Measurements from ENCODE around the gene SPACA7.

Gene SPACA7

DNA sequence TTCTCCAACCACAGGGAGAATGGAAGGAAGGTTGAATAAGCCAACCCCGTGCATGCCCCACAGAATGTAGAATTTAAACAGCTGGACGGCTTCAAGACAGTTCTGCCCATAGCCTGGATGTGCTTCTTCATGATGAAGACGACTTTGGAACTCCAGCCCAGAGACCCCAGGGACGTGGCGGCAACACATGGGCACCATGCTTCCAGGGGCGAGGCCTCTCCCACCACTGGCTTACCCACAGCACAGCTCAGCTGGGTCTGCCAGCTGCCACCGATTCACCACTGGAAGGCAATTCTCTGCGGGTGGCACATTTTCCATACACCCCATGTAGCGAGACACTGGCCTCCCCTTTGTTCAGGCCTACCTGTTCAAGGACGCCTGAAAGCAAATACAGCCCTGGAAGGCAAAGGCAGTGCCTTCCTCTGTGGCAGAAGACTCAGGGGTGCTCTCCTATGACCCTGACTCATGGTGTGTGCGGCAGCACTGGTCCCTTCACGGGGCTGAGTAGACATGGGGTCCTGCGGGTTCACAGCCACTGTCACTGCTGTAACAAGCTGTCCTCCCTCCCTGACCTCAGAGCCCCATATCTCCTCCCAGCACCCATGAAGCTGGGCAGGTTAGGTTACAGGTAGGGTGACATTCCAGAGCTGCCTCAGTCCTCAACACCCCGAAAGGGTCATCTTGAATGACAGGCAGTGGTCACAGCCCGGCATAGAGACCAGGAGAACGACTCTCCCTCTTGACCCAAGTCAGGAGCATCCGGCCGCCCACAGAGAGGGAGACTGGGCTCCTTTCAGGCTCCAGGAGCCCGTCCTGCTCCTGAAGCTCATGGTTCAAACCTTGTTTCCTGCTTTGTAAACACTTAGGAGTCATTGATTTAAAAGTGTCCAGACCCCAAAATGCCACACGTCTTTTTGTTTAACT lies 72.7 kb downstream of the SPACA7 start:
- no peak for DNase-seq

DNA sequence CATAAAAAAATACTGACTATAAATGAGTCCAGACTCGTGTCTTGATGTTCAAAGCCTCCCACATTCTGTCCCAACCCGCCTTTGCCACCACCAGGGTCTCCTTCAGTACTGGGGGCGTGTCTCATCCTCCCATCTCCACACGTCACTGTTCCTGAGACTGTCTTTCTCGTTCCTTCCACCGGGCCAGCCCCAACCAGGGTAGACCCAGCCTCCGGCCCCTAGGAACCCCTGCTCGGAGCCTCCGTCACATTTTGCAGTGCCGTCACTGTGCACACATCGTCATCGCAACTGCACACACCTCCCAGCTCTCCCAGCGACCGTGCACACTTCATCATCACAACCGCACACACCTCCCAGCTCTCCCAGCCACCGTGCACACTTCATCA lies 73.4 kb downstream of the SPACA7 start:
- DNase-seq = no peak

DNA sequence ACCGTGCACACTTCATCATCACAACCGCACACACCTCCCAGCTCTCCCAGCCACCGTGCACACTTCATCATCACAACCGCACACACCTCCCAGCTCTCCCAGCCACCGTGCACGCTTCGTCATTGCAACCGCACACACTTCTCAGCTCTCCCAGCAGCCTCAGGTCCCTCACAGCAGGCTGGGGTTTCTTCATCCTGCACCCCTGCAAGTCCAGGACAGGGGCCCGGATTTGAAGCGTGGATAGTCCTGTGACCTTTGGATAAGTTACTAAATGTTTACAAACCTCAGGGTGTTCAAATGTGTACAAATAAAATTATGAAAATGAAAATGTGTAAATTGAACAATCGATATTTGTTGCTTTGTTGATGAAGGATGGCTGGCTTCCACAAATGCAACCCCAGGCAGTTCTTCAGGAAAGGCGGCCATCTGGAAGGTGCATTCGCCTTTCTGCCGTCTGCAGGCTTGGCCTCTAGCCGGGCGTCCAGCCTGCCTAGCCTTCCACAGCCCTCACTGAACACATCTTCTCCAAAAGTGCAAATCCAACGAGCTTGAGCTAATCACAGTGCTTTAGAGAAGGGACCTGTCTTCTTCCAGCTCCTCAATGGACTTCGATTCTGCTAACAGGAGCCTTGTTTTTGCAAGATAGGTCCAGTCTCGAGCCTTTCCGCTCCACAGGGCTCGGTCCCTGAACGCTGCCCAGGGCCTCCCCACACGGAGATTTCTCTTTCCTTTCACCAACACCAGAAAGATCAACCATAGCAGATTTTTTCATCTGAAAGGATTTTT lies 74.2 kb downstream of the SPACA7 start:
- no peak for DNase-seq

DNA sequence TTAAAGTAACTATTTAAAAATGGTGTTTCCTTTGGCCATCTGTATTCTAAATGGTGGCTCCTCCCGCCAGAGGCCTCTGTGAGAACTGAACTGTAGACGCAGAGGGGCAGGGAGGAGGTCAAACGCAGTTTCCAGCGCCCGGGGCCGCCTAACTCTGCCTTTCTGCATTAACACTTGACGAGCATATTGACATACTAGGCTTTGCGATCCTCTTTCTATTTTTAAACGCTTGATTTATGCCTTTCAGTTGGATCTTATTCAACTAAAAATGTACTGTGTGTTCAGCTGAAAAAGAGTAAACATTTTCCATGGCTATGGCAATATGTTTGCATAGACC lies 74.7 kb downstream of the SPACA7 start:
- no peak for DNase-seq

DNA sequence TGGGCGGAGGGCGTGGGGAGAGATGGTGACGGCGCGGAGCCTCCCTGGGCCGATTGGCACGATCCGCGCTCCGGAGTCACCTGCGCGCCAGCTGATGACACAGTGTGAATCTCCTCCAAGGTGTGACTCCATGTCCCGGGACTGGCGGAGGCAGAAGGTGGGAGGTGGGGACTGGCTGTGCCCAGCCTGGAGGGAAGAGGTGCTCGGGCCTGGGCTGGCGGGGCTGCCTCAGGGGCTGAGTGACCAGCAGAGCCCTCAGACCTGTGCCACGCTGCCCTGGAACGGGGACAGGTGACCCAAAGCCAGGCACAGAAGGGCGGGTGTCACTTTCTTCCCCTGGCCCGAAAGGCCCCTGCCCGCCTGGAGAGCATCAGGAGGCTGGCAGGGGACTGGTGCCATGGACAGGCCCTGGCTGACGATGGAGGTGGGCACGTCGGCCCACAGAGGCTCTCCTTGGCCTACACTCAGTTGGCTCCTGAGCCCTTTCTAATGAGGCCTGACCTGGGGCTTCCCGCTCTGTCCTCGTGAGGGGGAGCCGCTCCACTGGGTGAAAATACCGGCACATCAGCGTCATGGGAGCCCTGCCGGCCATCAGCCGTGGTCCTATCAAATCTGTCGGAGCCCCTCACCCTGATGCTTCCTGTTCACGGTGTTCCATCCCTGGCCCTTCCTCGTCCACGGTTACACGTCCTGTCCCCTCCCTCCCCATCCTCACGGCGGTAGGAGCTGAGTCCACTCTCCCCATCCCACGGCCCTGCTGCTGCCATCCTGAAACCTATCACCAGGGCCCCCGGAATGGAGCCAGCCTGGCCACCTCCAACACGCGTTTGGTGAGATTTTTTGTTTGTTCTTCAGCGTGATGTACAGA lies 75.6 kb downstream of the SPACA7 start:
- DNase-seq = no peak

DNA sequence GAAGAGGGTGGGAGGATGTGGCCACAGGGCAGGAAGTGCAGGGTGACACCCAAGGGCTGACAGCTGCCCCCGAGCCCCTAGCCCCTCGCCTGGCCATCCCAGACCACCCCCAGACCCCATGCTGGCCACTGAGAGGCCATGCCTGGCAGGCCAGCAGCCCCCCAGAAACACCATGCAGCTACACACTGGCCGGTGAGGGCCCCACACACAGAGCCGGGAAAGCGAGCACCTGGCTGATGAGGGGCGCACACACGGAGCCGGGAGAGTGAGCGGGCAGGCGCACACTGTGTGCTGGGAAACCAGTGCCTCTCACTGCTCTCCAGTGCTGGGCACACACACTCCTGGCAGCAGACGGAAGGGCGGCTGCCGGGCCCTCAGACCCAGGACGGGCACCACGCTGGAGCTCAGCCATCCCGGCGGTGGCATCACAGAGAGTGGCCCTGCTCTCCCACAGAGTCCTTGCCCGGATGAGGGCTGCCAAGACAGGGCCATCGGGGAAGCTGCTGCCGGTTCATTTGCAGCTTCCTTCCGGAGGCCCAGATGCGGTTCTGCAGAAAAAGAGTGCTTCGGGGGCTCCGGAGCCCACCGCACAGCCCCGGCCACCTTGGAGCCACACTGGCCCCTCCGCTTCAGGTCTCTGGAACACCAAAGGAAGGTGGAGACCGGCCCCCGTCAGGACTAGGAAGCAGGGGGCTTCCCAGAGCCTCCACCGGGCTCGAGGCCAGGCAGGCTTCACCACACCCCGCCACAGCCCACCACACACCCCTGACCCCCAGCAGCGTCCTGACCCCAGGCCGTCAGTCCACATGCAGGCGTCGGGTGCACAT lies 76.4 kb downstream of the SPACA7 start:
- DNase-seq = no peak

DNA sequence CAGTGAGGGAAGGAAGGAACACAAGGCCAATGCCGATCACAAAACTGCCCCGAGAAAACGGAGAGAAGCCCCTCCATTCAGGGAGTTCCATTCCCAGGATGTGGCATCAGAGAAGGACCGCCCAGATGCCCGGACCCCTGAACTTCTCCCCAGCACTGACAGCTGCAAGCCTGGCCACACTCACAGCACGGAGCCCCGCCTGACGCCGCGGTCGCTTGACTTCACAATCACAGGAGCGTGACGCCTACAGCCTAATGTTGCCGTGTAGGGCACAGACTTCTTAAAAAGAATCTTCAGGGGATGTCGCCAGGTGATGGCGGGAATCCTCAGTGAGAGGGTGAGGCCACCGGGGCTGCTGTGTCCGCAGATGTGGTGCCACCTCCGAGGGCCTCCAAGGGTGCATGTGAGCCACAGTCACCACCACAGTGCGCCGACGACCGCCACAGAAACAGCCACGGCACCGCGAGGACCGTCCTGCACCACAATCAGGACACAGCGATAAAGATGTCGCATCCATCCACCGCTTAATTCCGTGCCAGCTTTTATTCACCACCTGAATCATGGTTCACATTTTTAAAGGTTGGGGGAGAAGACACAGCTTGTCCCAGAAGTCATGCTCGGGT lies 77.2 kb downstream of the SPACA7 start:
- DNase-seq = no peak

DNA sequence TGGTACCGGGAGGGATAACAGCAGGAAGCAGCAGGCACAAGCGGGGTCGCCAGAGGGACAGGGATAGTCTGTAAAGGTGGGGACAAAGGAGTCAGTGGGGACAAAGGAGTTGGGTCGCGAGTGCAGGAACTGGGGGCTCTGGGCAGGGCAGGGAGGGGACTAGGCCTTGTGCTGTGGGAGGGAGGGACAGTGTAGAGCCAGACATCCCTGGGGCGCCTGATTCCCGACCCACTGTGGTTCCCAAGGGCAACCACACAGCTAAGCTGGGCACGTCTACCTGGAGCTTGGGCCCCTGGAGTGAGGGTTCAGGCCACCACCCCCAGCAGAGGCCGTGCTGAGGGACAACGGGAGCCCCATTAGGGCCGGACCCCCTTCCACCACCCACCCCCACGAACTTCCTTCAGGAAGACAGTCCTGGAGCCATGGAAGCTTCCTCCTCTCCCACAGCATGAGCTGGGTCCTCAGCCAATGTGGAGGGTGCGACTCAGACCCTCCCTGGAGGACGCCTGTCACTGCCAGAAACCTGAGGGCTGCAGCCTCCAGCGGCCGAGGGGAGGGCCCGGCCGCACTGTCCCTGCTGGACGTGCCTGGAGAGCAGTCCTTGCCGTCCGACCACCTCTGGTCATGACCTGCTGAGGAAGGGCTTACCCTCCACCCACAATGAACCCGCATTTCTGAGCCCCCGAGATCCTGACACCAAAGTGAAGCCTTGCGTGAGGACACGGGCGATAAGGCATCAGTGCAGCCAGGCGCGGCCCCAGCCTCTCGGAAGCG lies 77.9 kb downstream of the SPACA7 start:
- DNase-seq = no peak

DNA sequence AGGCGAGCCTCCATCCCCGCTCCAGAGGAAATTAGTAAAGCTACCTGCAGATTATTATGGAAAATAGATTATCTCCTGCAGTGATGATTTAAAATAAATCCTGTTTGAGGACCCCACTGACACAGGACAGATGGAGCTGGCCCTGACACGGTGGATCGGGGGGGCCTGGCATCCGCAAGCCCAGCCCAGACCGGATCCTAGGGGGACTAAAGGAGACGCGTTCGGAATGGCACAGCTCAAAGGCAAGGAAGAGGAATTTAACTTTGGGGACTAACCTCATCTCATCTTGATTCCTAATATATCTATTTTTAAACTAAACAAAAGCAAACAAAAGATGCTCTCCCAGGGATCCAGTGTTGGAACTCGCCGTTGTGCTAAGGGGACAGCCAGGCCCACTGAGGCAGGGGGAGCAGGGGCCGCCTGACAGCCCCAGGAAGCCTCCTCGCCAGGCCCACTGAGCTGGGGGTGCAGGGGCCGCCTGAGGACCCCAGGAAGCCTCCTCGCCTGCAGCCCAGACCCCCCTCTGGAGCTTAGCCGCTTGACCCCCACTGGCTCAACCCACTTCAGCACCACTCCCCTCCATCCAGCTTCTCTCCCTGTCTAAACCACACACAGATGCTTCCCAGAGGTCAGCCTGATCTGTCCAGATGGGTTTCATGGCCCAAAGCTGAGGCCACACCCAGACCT lies 78.6 kb downstream of the SPACA7 start:
- no peak for DNase-seq

DNA sequence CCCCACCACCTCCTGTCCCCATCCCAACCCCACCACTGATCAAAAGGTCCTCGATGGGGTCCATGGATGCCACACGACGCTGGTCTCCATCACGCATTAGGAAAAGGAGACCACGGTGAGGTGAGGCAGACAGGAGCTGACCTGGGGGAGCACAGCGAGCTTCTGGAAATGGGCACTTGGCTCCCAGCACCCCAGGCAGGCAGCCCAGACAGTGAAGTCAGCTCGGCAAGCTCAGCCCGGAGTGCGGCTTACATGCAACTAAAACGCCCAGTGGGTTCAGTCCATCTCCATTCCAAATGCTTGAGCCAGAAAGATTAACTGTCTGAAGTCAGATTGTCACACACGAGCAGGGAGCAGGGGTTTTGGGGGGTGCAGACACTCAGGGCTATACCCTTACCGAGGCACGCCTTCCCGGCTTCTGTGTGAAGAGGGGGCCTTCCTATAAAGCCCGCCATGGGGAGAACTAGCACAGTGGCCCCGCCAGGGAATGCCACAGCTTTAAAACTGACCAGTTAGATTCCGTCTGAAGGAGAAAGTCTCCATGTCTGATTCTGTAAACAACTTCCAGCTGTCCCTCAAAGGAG lies 79.4 kb downstream of the SPACA7 start:
- DNase-seq = no peak

DNA sequence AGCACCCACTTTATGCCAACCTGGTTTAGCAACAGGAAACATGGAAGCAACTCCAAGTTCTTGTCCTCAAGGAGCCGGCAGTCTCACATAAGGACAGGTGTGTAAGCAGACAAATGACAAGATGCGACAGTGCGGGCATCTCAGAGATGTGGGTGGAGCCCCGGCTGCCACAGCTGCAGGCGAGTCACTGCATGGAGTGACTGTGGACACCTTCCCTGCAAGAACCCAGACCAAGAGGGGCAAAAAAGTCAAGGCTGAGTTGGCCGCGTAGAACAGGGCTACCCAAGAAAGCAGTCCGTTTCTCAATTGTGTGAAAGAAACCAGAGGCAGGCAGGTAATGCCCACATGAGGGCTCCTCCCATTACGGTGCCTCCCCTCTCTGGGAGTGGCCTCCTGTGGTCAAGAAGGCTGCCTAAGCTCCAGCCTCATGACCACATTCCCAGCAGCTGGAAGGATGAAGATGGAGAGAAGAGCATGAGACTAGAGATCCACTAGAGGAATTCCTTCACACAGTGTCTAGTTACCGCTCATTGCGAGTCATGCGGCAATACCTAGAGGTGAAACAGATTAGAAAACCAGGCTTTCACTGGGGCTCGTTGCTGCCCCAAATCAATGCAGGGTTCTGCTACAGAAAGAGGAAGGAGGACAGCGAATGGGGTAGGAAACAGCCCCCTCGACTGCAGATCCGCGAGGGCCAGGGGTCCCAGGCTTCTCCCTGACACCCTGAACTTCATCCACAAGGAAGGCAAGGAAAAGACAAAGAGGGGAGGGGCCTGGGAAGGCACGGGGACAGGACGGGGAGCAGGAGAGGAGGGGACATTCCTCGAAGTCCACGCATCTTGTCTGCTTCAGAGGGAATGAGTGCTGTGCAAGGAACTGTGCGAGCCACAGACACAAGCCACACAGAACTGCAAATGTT lies 80.2 kb downstream of the SPACA7 start:
- DNase-seq = no peak

DNA sequence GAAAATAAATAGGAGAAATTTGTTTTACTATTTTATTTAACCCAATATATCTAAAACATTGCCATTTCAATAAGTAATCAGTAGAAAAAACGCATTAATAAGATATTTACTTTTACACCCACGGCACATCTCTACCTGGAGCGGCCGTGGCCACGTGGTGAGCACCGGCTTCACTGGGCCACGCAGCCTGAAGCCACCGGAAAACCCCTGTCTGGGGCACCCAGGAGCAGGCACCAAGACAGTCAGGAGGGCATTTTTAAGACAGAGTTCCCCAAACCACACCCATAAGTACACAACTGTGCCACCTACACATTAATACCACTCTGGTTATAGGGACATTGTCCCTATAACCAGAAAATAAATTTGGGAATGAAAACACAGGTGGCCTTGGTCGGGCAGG lies 80.9 kb downstream of the SPACA7 start:
- no peak for DNase-seq

DNA sequence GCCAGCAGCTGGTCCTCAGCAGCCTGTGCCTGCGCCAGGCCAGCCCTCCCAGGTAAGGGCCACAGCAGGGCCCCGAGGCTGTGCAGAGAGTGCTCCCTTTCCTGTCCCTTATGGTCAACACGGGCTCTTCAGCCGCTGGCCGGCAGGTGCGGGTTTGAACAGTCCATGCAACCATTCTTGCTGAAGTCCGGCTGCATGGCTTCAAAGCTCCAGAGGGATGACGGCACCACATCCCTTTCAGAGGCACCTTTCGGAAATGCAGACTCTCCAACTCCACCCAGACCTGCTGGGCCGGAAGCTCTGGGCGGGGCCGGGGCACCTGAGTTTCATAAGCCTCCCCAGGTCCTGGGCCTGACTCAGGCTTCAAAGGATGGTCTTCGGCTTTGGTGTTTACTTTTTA lies 81.3 kb downstream of the SPACA7 start:
- DNase-seq = no peak

DNA sequence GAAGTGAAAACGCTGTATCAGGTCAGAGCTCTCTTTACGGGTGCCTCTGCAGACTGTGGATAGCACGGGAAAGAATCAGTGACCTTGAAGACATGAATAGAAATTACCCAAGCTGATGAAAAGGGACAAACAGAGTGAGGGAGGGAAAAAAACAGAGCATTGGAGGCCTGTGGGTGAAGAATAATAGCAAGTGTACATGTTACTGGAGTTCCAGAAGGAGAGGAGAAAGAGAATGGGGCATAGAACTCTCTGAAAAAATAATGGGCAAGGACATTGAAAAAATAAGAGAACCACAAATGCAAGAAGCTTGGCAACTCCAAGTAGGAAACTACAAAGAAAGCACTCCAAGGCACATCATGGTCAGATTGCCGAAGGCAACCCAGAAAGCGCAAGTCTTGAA lies 86.3 kb downstream of the SPACA7 start:
- no peak for DNase-seq

DNA sequence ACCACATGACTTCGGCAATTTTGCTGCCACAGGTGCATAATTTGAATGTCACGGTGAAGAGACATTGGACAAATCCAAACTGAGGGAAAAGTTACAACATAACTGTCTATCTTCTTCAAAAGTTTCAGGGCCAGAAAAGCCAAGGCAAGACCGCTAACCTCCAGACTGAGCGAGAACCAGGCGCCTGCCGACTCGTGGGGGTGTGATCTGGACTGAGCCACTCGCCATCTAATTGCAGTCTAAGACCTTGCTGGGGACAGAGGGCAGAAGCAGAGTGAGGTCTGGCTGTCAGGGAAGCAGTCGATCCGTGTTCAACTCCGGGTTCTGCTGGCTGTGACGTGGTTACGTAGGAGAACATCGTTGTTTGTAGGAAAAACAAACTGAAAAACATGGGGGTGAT lies 88.6 kb downstream of the SPACA7 start:
- DNase-seq = no peak

DNA sequence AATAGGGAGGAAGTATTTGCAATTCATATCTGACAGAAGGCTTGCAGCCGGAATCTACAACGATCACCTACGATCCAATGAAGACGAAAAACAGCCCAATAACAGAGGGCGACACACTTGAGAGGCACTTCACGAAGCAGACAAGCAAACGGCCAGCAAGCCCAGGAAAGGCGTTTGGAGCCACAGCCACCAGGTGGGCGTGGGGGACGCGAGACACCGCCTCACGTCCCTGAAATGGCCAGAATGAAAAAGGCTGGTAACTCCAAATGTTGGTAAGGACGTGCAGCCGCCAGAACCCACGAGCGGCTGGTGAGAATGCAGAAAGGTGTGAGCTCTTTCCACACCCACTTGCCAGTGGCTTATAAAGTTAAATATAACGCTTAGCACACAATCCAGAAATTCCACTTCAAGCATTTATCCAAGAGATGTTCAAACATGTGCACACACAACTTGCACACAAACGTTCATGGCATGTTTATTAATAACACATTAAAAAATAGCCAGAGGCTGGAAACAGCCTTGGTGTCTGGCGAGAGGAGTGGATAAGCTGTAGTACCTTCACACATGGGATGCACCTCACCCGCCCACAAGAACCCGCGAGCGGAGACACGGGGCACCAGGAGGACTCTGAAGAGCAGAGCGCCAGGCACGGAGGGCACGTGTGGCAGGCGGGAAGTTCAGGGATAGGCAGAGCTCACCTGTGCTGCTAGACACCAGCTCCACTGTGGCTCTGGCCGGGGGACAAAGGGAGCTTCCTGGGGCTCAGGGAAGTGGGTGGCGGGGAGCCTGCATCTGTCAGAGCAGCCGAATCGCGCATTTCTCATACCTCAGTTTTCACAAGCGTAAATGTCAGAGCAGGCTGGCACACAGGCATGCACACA lies 89.3 kb downstream of the SPACA7 start:
- DNase-seq = no peak

DNA sequence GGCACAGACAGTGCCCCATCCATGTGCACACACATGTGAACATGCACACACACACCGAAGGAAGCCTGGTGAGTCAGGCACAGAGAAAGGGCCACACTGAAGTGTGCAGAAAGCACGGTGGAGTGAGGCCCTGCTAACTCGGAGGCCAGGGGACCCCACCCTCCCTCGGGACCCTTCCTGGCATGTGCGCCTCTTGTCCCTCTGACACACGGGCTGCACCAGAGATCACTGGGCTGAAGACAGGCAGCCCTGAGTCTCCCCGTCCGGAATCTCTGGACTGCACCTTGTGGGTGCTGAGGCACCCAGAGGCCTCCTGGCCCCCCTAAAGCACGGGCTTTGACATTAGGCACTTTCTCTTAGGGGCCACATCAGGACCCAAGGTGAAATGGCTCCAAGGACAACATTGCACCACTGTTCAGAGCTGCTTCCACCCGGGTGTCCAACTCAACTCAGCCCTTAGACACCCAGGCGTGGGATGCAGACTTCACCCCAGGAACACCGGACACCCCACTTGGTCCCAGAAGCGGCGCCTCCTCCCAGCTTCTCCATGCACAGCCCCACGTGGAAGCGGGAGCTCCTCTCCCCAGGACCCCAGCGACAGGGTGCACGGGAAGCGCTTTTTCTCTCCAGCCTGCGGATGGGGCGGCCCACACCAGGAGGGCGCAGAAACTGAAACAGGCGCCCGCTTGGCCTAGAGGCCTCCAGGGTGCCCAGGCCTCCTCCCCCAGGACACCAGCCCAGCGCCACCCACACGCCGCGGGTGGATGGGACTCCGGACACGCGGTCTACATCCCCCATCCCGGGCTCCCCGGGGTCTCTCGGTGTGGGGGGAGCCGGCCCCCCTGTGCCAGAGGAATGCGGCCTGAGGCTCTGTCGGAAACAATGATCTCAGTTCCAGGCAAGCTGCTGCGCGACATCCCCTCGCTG lies 90.2 kb downstream of the SPACA7 start:
- no peak for DNase-seq

All from CD4-positive, alpha-beta T cell treated with Interleukin-10 for 1 hour (primary cell).